Stimulated activated CD8-positive, alpha-beta memory T cell treated with anti-CD3 and anti-CD28 coated beads, Interleukin-2, amount 100 ng/mL, for 48 hours (primary cell): Measurements from ENCODE around the gene MPP3.

ENCODE experiments used
- DNase-seq, 2 donors: peaks; one replicate each; pipeline ENCODE4 v3.0.0-alpha.2; 2020; ENCODE audit warnings: low read depth in 2 of 2

The MPP3 gene

GRCh38 chr17:43772877-43773648 lies 59.9 kb downstream of the MPP3 start:
- no peak for DNase-seq

- DNase-seq, result no peak
Observed at GRCh38 chr17:43771463-43771862, 61.5 kb downstream of the MPP3 start.

GRCh38 chr17:43770957-43771356 lies 62.0 kb downstream of the MPP3 start:
- no peak for DNase-seq

- DNase-seq, result no peak
Observed at GRCh38 chr17:43769859-43770258, 63.1 kb downstream of the MPP3 start.

- no peak for DNase-seq
Observed at GRCh38 chr17:43769426-43769825, 63.5 kb downstream of the MPP3 start.

GRCh38 chr17:43768943-43769342 lies 64.0 kb downstream of the MPP3 start:
- no peak for DNase-seq

- DNase-seq, result no peak
Observed at GRCh38 chr17:43768382-43768781, 64.6 kb downstream of the MPP3 start.

GRCh38 chr17:43767713-43768059 lies 65.3 kb downstream of the MPP3 start:
- no peak for DNase-seq

GRCh38 chr17:43767053-43767712 lies 65.8 kb downstream of the MPP3 start:
- no peak for DNase-seq

- DNase-seq, result peak; percentile 25 to 36
Observed at GRCh38 chr17:43766413-43767052, 66.4 kb downstream of the MPP3 start.

GRCh38 chr17:43760254-43760852 lies 72.6 kb downstream of the MPP3 start:
- DNase-seq, result peak; percentile 81 to 86

- no peak for DNase-seq
Observed at GRCh38 chr17:43759836-43760235, 73.1 kb downstream of the MPP3 start.

GRCh38 chr17:43758497-43759174 lies 74.3 kb downstream of the MPP3 start, which contains the start of gene SOST:
Gene SOST (minus strand): TSS chr17:43758791. CDS start chr17:43758741, 50 bp downstream.
- DNase-seq, result no peak

GRCh38 chr17:43758086-43758485 lies 74.9 kb downstream of the MPP3 start:
- no peak for DNase-seq

- DNase-seq, result no peak
Observed at GRCh38 chr17:43757171-43757660, 75.7 kb downstream of the MPP3 start.

GRCh38 chr17:43756201-43756600 lies 76.7 kb downstream of the MPP3 start:
- DNase-seq, result no peak

- peak in 1 of 2 donors; percentile 16 for DNase-seq
Observed at GRCh38 chr17:43755389-43755875, 77.5 kb downstream of the MPP3 start.

- DNase-seq, result no peak
Observed at GRCh38 chr17:43754947-43755346, 78.0 kb downstream of the MPP3 start.

GRCh38 chr17:43753493-43754129 lies 79.3 kb downstream of the MPP3 start:
- no peak for DNase-seq
